ENCODE results near the gene ARSD.
"Not testable (repeated sequence)": the region's sequence is repeated elsewhere in the genome, so short reads cannot be mapped to it uniquely, and the experiment has no call there.

ARSD gene

GRCh38 chrX:2933125-2933900, 4.2 kb upstream of the ARSD start:
- no peak for DNase-seq (ENCODE audit: low spot score)

GRCh38 chrX:2931612-2932011, 2.5 kb upstream of the ARSD start:
- no peak for DNase-seq (ENCODE audit: low spot score)

GRCh38 chrX:2931155-2931554, 2.0 kb upstream of the ARSD start:
- no peak for DNase-seq (ENCODE audit: low spot score)

GRCh38 chrX:2928191-2928582, 952 bp downstream of the ARSD start:
- no peak for DNase-seq (ENCODE audit: low spot score)

DNA sequence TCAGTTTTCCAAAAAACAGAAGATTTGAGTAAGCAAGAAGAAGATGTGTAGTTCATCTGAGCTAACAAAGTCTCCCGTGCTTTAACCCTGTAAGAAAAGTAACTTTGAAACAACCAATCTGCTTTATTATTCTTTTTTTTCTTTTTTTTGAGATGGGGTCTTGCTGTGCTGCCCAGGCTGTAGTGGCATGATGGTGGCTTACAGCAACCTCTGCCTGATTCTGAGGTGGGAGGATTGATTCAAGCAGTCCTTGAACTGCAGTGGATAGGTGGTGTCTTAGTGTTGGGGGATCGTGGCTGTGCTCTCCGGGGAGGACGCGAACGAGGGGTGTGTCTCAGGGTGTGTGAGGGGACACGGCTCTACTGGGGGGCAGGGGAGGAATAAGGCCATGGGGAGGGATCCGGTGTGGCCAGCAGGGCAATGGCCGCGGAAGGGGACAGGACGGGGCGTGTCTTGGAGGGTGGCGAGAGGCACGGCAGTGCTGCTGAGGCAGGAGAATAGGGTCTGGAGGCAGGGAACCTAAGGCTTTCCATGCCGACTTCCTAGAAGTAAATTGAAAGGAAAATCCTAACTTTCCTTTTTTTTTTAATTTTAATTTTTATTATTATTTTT, 2.4 kb downstream of the ARSD start:
- DNase-seq (ENCODE audit: low spot score): no peak

GRCh38 chrX:2926255-2926654, 2.9 kb downstream of the ARSD start:
- DNase-seq (ENCODE audit: low spot score): not testable (repeated sequence)

DNA sequence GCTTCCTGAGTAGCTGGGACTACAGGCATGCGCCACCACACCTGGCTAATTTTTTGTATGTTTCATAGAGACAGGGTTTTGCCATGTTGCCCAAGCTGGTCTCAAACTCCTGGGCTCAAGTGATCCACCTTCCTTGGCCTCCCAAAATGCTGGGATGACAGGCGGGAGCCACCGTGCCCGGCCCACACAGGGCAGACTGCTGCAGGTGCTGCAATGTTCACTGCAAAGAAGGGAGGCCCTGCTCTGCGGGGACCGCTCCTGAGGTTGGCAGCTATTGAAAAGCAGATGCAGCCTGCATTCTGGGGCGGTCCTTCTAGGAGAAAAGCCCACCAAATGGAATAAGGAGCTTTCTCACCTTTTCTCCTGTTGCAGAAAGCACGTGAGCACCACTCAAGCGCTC, 5.0 kb downstream of the ARSD start:
- DNase-seq (ENCODE audit: low spot score): no peak

DNA sequence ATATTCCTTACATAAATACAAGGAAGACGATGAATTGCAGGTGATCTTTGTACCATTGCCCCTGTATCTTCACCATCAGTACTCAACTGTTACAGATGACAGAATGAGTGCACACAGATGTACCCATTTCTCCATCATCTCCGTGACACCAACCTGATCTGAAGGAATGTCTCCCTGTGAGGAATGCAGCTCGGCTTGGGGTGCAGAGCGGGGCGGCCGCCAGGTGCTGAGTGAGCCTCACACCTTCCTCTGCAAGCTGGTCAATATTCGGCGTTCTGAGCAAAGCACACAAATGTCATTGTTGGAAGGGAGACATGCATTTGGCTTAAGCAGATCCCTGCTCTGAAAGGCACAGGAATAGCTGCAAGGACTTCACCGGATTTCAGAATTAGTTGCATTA, 7.4 kb downstream of the ARSD start:
- DNase-seq (ENCODE audit: low spot score): no peak

DNA sequence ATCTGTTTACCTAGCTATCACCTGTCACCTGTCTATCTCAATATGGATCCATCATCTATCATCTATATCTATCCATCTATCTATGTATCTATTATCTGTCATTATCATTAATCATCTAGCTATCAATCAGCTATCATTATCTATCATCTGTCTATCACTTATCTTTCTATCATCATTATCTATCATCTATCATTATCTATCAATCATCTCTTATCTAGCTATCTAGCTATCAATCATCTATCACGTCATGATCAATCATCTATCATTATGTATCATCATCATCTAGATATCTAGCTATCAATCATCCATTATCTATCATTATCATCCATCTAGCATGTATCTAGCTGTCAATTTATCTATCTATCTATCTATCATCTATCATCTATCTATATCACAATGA, 7.9 kb downstream of the ARSD start:
- DNase-seq (ENCODE audit: low spot score): no peak

DNA sequence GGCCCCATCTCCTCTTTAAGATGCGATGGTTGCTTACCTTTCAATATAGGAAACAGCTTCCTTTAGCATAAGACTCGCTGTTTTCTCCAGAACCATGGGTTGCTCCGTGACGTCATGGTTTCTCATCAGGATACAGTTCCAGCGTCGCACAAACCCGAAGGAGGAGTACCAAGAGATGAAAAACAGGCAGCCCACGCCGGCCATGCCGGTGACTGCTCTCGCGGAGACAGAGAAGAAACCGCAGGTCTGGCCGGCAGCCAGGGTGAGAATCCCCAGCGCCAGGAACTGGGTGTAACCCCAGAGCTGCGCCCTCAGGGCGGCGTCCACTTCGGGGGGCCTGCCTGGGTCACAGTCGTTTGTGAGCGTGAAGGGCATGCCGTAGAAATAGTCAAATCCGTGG, 11.4 kb downstream of the ARSD start:
- DNase-seq (ENCODE audit: low spot score): no peak

DNA sequence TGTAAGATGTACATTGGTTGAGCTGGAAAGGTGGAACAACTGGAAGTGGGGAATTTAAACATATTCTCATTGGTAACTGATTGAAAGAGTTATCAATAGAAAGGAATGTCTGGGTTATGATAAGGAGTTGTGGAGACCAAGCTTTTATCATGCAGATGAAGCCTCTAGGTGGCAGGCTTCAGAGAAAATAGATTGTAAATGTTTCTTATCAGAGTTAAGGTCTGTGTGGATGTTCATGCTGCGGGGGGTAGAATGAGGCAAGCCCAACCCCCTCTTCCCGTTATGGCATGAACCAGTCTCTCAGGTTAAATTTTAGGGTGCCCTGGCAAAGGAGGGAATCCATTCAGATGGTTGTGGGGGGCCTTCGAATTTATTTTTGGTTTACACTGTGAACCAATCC, 16.0 kb downstream of the ARSD start:
- no peak for DNase-seq (ENCODE audit: low spot score)

- no peak for DNase-seq (ENCODE audit: low spot score)
Observed at GRCh38 chrX:2910109-2910508, 19.0 kb downstream of the ARSD start.

- DNase-seq (ENCODE audit: low spot score): no peak
Observed at GRCh38 chrX:2908125-2908685, 20.9 kb downstream of the ARSD start.

DNA sequence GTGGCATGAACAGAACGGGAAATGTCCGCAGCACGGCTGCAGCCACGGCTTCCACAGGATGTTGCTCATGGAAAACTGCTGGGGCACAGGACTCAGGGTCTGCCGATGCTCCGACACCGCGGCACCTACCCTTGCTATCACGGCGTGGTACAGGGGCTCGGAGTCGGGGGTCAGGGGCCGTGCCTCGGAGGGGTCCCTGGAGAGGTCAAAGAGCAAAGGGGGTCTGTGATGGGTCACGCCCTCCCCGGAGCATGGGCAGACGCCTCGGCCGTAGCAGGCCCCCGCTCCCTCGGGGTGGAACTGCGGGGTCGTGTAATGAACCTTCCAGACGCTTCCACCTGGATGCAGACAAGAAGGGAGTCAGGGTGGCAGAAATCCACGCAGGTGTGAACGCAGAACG, 21.8 kb downstream of the ARSD start:
- DNase-seq (ENCODE audit: low spot score): no peak

- no peak for DNase-seq (ENCODE audit: low spot score)
Observed at GRCh38 chrX:2903366-2903765, 25.8 kb downstream of the ARSD start.

DNA sequence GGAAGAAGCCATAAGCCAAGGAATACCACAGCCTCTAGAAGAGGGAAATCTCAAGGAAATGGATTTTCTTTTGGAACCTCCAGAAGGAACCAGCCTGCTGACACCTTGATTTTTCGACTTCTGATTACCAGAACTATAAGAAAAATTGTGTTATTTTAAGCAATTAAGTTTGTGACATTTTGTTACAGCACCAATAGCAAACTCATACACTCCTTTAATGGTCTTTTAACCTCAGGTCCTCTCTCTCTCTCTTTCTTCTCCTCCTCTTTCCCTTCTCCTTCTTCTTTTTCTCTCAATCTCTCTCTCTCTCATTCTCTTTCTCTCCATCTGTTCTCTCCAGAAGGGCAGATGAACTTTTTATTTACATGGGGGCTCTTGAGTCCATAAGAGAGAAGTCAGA, 26.3 kb downstream of the ARSD start:
- DNase-seq (ENCODE audit: low spot score): no peak

DNA sequence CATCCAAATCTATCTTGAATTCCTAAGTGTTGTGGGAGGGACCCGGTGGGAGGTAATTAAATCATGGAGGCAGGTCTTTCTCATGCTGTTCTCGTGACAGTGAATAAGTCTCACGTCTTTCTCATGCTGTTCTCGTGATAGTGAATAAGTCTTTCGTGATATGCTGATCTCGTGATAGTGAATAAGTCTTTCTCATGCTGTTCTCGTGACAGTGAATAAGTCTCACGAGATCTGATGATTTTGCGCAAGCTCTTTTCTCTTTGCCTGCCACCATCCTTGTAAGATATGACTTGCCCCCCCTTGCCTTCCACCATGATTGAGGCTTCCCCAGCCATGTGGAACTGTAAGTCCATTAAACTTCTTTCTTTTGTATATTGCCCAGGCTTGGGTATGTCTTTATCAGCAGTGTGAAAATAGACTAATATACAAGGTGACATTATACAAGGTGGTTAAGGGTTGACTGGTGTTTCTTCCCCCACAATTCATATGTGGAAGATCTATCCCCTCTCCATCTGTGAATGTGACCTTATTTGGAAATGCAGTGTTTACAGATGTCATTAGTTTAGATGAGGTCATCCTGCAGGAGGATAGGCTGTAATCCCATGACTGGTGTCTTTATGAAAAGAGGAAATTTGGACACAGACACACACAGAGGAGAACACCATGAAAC, 27.6 kb downstream of the ARSD start:
- no peak for DNase-seq (ENCODE audit: low spot score)

GRCh38 chrX:2898846-2899512, 30.2 kb downstream of the ARSD start:
- no peak for DNase-seq (ENCODE audit: low spot score)

DNA sequence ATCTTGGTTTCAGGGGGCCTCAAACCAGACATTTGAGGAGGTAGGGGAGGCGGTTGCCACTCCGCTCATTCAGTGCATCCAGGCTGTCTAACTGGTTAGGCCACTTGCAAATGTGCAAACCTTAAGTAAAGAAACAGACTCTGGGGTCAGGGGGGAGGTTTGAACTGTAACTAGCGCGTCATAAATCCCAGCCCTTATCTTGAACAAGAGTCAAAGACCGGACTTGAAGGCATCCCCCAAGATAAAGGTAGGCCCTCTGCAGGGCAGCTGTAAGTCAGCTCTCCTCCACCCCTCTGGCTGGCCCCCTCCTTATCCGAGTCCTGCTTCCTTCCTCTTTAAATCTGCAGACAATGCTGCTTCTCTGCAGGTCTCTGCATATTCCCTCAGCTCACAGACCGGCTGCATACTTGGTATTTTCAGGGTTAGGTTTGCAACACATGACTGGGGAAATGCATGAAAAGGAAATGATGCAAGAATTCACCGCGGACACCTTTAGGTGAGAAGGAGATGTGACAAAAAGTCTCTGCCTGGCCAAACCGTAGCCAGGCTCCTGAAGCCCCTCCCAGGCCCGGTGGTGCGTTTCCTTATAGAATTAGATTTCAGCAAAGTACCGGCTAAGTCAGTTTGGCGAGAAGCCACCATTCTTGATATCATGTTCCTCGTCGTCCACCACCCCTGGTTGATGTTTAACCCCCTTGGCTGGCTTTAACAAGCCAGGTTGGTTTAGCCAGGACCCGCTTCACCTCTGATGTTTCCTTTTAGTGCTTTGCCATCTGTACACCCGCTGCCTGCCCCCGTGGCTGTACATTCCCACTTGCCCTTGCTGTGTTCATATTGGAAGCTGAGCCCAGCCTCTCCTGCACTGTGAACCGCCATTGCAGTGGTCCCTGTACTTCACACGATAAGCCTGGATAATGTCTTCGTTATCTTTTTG, 31.2 kb downstream of the ARSD start:
- DNase-seq (ENCODE audit: low spot score): peak; percentile 1

DNA sequence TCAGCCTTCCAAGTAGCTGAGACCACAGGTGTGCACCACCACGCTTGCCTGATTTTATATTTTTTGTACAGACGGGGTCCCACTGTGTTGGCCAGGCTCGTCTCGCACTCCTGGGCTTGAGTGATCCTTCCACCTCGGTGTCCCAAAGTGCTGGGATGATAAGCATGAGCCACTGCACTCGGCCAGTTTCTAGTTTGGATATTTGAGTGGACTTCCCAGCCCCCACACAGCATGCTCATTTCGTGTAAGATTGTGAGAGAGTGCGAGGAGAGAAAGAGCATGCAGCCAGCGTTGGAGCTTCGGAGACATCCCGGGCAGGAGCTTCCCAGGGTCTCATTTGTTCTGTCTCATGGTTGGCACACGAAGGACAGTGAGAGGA, 31.8 kb downstream of the ARSD start:
- DNase-seq (ENCODE audit: low spot score): no peak

- no peak for DNase-seq (ENCODE audit: low spot score)
Observed at GRCh38 chrX:2894885-2895292, 34.2 kb downstream of the ARSD start.

GRCh38 chrX:2892816-2893215, 36.3 kb downstream of the ARSD start:
- DNase-seq (ENCODE audit: low spot score): no peak
